IPS-NIHi7 (cell line): ENCODE data around the gene VCX2.
"Not testable (repeated sequence)": the region's sequence is repeated elsewhere in the genome, so short reads cannot be mapped to it uniquely, and the experiment has no call there.

Experiments
- DNase-seq: peaks from one replicate; pipeline ENCODE4 v3.0.0; 2012; ENCODE audit warnings: mixed read lengths; ENCODE audit errors: extremely low spot score

The VCX2 gene

DNA sequence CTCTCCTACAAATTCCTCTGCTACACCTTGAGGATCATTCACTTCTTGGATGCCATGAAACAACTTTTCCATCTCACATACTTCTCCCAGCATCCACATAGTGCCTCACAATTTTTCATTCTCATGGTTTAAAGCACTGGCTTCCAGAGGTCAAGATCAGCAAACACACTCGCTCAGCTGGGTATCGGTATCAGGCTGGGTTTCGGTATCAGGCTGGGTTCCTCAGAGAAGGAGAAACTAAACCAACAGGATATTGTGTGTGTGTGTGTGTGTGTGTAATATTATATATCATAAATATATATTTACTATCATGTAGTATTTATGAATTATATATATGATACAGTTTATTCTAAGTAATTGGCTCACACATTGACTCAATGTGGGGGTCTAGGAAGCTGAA lies at the start of gene VCX2:
Gene VCX2 (minus strand): TSS at position 99 of the 400 bp plus-strand sequence. CDS start 624 bp downstream, outside the sequence.
- not testable (repeated sequence) for DNase-seq

DNA sequence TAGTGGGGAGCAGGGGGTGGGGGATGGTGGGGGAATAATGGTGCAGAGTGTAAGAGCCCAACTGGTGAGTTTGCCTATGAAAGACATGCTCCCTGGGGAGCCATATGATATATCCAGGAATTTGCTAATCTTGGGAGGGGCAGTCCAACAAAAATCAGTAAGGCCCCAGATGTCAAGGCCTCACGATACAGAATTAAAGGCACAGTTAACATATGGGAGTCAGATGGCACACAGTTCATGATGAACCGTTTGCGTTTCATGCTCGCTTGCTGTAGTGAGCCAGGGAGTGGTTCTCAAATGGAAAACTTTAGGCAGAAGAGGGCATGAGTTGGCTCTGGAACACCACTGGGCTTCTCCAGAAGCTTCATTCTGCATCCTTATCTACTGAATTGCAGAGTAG lies 33.9 kb upstream of the VCX2 start:
- no peak for DNase-seq

DNA sequence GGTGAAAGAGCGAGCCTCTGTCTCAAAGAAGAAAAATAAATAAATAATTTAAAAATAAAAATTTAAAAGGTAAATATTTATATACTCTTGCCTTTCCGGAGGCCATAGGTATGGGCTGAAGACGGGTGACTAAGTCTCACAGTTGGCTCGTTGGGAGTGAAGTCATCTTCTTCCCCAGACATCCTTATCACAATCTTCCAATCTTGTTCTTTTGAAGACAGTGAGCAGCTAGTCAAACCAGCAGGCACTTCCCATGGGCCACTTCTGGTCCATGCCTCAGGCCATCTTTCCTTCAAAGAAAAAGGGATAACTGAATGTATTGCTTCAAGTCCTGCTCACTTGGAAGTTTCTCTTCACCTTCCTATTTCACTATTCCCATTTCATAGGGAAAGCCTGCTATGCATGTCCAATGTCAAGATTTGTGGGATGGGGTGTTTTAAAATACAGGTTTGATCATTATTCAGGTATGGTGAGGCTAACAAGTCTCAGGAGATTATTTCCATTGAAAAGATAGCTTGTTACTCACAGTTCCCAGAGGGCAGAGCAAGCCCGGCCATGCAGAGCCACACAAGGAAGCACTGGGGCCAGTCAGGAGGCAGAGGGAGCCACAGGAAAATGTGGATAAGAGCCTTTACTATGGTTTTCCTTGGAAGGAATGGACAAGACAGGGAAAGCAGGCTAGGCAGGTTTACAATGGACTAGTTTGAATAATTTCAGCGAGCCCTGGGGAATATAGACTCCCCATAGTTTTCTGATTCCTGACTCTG lies 33.3 kb upstream of the VCX2 start:
- DNase-seq = no peak

GRCh38 chrX:8201896-8202331 lies 30.8 kb upstream of the VCX2 start:
- DNase-seq = peak; percentile 14

- no peak for DNase-seq
These were observed 25.7 kb upstream of the VCX2 start for GRCh38 chrX:8196776-8197175.

DNA sequence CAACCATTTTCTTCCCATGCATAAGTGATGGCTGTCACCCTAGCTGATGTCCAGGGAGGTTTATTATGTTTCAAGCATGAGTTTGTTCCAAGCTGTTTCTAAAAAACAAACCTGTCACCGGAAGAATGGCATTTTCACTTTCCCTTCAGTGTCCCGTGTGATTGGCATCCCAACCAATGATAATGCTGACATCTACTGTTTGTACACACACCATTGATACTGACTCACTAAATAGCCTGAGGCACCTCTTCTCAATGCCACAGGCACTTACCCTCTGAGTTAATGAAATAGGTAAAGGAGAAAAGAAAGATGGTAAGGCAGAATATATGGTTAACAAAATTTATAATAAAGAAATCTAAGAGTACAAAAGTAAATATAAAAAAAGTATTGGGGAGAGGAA lies 23.1 kb upstream of the VCX2 start:
- DNase-seq = no peak

GRCh38 chrX:8192276-8192675 lies 21.2 kb upstream of the VCX2 start:
- DNase-seq = no peak

DNA sequence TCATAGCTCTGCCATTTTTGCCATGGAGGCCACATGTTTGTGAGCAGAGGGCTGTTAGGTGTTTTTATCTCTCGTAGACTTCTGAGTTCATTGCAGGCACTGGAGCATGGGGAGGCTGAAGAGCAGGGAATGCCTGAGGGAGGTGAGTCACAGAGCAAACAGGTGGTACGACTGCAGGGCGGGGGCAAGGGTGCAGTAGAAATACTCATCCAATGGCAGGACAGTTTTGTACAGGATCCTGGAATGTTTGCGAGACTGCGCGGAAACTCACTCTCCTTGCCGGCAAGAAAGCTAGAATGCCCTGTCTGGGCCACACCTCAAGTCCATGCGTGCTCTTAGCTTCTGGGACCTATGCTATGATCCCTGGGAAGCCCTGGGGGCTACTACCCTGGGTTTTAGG lies 20.0 kb upstream of the VCX2 start:
- DNase-seq = no peak

GRCh38 chrX:8190341-8190830 lies 19.3 kb upstream of the VCX2 start:
- no peak for DNase-seq

GRCh38 chrX:8189096-8189830 lies 18.2 kb upstream of the VCX2 start:
- no peak for DNase-seq

GRCh38 chrX:8183346-8183745 lies 12.3 kb upstream of the VCX2 start:
- DNase-seq = no peak

DNA sequence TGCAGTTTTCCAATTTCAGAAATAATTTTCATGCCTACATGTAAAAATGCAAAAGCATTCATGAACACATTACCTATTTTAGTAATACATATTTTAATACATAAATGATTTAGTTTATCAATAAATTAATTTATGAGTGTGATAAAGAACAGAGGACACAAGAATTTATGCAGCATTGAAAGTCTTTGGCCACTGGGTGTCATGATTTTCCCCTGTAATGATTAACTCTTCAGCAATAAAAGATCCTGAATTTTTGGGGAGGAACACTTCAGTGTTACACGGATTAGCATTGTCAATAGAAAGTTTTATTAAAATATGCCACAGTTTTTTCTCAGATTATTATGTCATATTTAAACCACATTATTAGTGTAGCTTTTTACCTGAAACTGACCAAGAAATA lies 8.6 kb upstream of the VCX2 start:
- DNase-seq = no peak

- not testable (repeated sequence) for DNase-seq
These were observed 17.1 kb downstream of the VCX2 start for GRCh38 chrX:8154011-8154410.

- DNase-seq = no peak
These were observed 23.8 kb downstream of the VCX2 start for GRCh38 chrX:8147226-8147625.

DNA sequence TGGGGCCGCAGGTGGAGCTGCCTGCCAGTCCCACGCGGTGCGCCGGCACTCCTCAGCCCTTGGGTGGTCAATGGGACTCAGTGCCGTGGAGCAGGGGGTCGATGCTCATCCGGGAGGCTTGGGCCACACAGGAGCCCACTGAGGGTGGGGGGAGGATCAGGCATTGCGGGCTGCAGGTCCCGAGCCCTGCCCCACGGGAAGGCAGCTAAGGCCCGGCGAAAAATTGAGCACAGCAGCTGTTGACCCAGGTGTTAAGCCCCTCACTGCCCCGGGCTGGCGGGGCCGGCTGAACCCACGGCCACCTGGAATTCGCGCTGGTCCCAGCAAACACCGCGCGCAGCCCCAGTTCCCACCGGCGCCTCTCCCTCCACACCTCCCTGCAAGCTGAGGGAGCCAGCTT lies 26.1 kb downstream of the VCX2 start:
- DNase-seq = no peak

GRCh38 chrX:8141896-8142295 lies 29.2 kb downstream of the VCX2 start:
- no peak for DNase-seq

DNA sequence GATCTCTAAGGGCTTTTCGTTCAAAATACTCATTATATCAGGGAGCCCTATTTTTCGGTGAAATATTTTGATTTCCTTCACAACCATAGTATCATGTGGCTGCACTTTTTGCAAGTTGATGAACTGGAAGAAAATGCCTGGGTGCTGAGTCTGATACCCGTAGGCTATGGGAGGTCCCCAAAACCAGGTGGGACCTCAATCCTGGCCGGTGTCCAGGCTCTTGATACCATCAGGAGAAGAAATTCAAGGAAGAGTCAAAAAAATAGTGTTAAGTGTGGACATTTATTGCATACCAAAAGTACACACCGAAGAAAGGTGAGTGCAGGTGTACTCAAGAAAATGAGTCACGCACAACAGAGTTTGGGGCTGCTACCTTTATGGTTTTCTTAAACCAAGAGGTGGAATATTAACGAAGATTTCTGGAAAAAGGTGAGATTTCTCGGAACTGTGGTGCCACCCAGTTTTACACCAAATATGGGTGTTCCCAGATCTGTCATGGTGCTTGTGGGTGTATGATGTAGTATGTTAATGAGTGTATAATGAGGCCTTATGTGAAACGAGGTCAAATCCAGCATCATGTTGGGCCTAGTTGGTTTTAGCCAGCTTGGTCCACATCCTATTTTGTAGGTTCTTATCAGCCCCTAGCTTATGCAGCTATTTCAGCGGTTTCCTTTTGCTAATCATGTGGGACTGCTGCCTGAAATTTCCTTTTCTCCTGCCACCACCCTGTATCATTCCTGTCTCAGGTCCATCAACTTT lies 29.9 kb downstream of the VCX2 start:
- no peak for DNase-seq

- DNase-seq = no peak
These were observed 31.4 kb downstream of the VCX2 start for GRCh38 chrX:8139716-8140115.

DNA sequence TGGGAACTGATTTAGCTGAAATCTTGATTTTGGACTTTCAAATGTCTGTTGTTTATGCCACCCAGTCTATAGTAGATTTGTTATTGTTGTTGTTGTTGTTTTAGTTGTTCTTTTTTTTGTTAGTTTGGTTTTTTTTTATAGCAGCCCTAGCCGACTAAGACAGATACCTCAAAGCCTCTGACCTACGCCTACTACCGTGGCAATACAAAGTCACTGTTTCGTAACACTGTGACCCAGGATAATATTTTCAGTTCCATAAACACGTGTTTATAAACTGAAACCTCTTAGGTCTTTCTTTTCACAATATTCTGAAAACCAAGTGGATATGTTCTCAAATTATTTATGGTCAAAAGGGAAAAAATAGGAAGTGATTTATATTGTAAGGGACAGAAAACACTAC lies 32.8 kb downstream of the VCX2 start:
- DNase-seq = no peak

- no peak for DNase-seq
These were observed 44.4 kb downstream of the VCX2 start for GRCh38 chrX:8126648-8127047.

GRCh38 chrX:8126092-8126491 lies 45.0 kb downstream of the VCX2 start:
- DNase-seq = no peak

- DNase-seq = no peak
These were observed 45.5 kb downstream of the VCX2 start for GRCh38 chrX:8125566-8125965.
